Measurements from ENCODE around the gene ACBD6.

DNA sequence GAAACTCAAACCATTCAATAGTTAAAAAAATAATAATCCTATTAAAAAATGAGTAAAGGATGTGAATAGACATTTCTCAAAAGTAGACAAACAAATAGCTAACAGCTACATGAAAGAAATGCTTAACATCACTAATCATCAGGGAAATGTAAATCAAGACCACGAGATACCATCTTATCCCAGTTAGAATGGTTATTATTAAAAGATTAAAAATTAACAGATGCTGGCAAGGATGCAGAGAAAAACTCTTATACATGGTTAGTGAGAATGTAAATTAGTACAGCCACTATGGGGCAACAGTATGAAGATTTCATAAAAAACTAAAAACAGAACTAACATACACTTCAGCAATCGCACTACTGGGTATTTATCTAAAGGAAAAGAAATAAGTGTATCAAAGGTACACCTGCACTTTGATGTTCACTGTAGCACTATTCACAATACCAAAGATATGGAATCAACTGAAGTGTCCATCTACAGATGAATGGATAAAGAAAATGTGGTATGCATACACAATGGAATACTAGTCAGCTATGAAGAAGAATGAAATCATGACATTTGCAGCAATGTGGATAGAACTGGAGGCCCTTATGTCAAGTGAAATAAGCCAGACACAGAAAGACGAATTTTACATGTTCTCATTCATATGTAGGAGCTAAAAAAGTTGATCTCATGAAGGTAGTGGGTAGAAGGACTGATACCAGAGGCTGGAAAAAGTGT lies 117.9 kb downstream of the ACBD6 start:
- TF ChIP-seq HCFC1 (IDR thresholded peaks at IDR 0.05; ENCODE audit: low read length) (no peak), BHLHE40 (IDR thresholded peaks at IDR 0.05; ENCODE audit: borderline replicate concordance in 1 of 2, low read depth in 2 of 2, low read length in 1 of 2) (no peak), CREM (IDR thresholded peaks at IDR 0.05; ENCODE audit: low read depth) (no peak), POLR2AphosphoS5 (IDR thresholded peaks at IDR 0.05; ENCODE audit: low read length) (no peak), CHD1 (IDR thresholded peaks at IDR 0.05; ENCODE audit: low read depth, low read length) (no peak), IKZF2 (IDR thresholded peaks at IDR 0.05) (no peak), ZNF24 (IDR thresholded peaks at IDR 0.05) (no peak), EP300 (IDR thresholded peaks at IDR 0.05; ENCODE audit: borderline replicate concordance in 1 of 2, control insufficient read depth in 1 of 2, low read depth in 2 of 2, low read length in 2 of 2) (no peak)
- TF ChIP-seq, protein P1, sequence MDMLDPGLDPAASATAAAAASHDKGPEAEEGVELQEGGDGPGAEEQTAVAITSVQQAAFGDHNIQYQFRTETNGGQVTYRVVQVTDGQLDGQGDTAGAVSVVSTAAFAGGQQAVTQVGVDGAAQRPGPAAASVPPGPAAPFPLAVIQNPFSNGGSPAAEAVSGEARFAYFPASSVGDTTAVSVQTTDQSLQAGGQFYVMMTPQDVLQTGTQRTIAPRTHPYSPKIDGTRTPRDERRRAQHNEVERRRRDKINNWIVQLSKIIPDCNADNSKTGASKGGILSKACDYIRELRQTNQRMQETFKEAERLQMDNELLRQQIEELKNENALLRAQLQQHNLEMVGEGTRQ (IDR thresholded peaks at IDR 0.05; ENCODE audit: borderline replicate concordance, low read depth, low read length): no peak
- TF ChIP-seq, protein P2, sequence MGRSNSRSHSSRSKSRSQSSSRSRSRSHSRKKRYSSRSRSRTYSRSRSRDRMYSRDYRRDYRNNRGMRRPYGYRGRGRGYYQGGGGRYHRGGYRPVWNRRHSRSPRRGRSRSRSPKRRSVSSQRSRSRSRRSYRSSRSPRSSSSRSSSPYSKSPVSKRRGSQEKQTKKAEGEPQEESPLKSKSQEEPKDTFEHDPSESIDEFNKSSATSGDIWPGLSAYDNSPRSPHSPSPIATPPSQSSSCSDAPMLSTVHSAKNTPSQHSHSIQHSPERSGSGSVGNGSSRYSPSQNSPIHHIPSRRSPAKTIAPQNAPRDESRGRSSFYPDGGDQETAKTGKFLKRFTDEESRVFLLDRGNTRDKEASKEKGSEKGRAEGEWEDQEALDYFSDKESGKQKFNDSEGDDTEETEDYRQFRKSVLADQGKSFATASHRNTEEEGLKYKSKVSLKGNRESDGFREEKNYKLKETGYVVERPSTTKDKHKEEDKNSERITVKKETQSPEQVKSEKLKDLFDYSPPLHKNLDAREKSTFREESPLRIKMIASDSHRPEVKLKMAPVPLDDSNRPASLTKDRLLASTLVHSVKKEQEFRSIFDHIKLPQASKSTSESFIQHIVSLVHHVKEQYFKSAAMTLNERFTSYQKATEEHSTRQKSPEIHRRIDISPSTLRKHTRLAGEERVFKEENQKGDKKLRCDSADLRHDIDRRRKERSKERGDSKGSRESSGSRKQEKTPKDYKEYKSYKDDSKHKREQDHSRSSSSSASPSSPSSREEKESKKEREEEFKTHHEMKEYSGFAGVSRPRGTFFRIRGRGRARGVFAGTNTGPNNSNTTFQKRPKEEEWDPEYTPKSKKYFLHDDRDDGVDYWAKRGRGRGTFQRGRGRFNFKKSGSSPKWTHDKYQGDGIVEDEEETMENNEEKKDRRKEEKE (IDR thresholded peaks at IDR 0.05): no peak

All from GM12878 (cell line).